Measurements from ENCODE around the gene CCDC137. TPM values are rescaled to one million over a fixed set of nuclear protein-coding genes. Genes with fewer than 3 reads are reported as not detected.

Gene CCDC137
- polyA plus RNA-seq, 2 donors: 22.2 to 33.0 TPM

GRCh38 chr17:81706232-81706611 lies 39.7 kb downstream of the CCDC137 start:
- Histone ChIP-seq H3K27me3 (ENCODE audit: control insufficient read depth in 1 of 2, insufficient read depth in 2 of 2, low read length in 2 of 2) (no peaks in the 10 kb centered on the region), H3K36me3 (ENCODE audit: control insufficient read depth in 2 of 2, insufficient read depth in 2 of 2, low read length in 1 of 2) (peaks cover 0 to 32% of the 10 kb centered on the region in 2 donors), H3K9me3 (ENCODE audit: control insufficient read depth in 2 of 2, insufficient read depth in 1 of 2, low read depth in 1 of 2, low read length in 1 of 2) (no peaks in the 10 kb centered on the region), H3K4me1 (ENCODE audit: control insufficient read depth in 2 of 2, insufficient read depth in 2 of 2, low read length in 1 of 2) (peaks cover 8 to 27% of the 10 kb centered on the region in 2 donors), H3K27ac (ENCODE audit: low read depth in 2 of 2, low read length in 1 of 2) (no peak overlapping the region), H3K4me3 (ENCODE audit: low read depth in 1 of 2, low read length in 2 of 2) (no peak overlapping the region)
- 92 to 93% methylated on average over 17 of the region's 17 CpGs for WGBS, 2 donors

GRCh38 chr17:81706757-81707624 lies 40.5 kb downstream of the CCDC137 start:
- WGBS, 2 donors: 91% methylated on average over 54 of the region's 54 CpGs
- Histone ChIP-seq H3K9me3 (ENCODE audit: control insufficient read depth in 2 of 2, insufficient read depth in 1 of 2, low read depth in 1 of 2, low read length in 1 of 2) (no peaks in the 10 kb centered on the region), H3K36me3 (ENCODE audit: control insufficient read depth in 2 of 2, insufficient read depth in 2 of 2, low read length in 1 of 2) (peaks cover 0 to 26% of the 10 kb centered on the region in 2 donors), H3K4me1 (ENCODE audit: control insufficient read depth in 2 of 2, insufficient read depth in 2 of 2, low read length in 1 of 2) (peaks cover 9 to 20% of the 10 kb centered on the region in 2 donors), H3K27ac (ENCODE audit: low read depth in 2 of 2, low read length in 1 of 2) (no peak overlapping the region), H3K4me3 (ENCODE audit: low read depth in 1 of 2, low read length in 2 of 2) (no peak overlapping the region), H3K27me3 (ENCODE audit: control insufficient read depth in 1 of 2, insufficient read depth in 2 of 2, low read length in 2 of 2) (no peaks in the 10 kb centered on the region)

- Histone ChIP-seq H3K9me3 (ENCODE audit: control insufficient read depth in 2 of 2, insufficient read depth in 1 of 2, low read depth in 1 of 2, low read length in 1 of 2) (no peaks in the 10 kb centered on the region), H3K36me3 (ENCODE audit: control insufficient read depth in 2 of 2, insufficient read depth in 2 of 2, low read length in 1 of 2) (peaks cover 0 to 26% of the 10 kb centered on the region in 2 donors), H3K27me3 (ENCODE audit: control insufficient read depth in 1 of 2, insufficient read depth in 2 of 2, low read length in 2 of 2) (no peaks in the 10 kb centered on the region), H3K27ac (ENCODE audit: low read depth in 2 of 2, low read length in 1 of 2) (no peak overlapping the region), H3K4me3 (ENCODE audit: low read depth in 1 of 2, low read length in 2 of 2) (no peak overlapping the region), H3K4me1 (ENCODE audit: control insufficient read depth in 2 of 2, insufficient read depth in 2 of 2, low read length in 1 of 2) (peaks cover 9 to 15% of the 10 kb centered on the region in 2 donors)
- WGBS, 2 donors: 83 to 85% methylated on average over 25 of the region's 25 CpGs
Measured at GRCh38 chr17:81707725-81708646, 41.4 kb downstream of the CCDC137 start.

GRCh38 chr17:81708739-81709185 lies 42.2 kb downstream of the CCDC137 start:
- H3K4me3 ChIP-seq (ENCODE audit: low read depth in 1 of 2, low read length in 2 of 2): no peak overlapping the region
- no peak overlapping the region for H3K27ac ChIP-seq (ENCODE audit: low read depth in 2 of 2, low read length in 1 of 2)
- H3K27me3 ChIP-seq (ENCODE audit: control insufficient read depth in 1 of 2, insufficient read depth in 2 of 2, low read length in 2 of 2): no peaks in the 10 kb centered on the region
- peaks cover 0 to 26% of the 10 kb centered on the region in 2 donors for H3K36me3 ChIP-seq (ENCODE audit: control insufficient read depth in 2 of 2, insufficient read depth in 2 of 2, low read length in 1 of 2)
- H3K9me3 ChIP-seq (ENCODE audit: control insufficient read depth in 2 of 2, insufficient read depth in 1 of 2, low read depth in 1 of 2, low read length in 1 of 2): no peaks in the 10 kb centered on the region
- peaks cover 9 to 22% of the 10 kb centered on the region in 2 donors for H3K4me1 ChIP-seq (ENCODE audit: control insufficient read depth in 2 of 2, insufficient read depth in 2 of 2, low read length in 1 of 2)
- 85 to 91% methylated on average over 17 of the region's 17 CpGs for WGBS, 2 donors

- Histone ChIP-seq H3K36me3 (ENCODE audit: control insufficient read depth in 2 of 2, insufficient read depth in 2 of 2, low read length in 1 of 2) (peaks cover 0 to 27% of the 10 kb centered on the region in 2 donors), H3K9me3 (ENCODE audit: control insufficient read depth in 2 of 2, insufficient read depth in 1 of 2, low read depth in 1 of 2, low read length in 1 of 2) (no peaks in the 10 kb centered on the region), H3K27ac (ENCODE audit: low read depth in 2 of 2, low read length in 1 of 2) (peak overlapping the region; percentile 21 to 79), H3K4me1 (ENCODE audit: control insufficient read depth in 2 of 2, insufficient read depth in 2 of 2, low read length in 1 of 2) (peaks cover 13 to 23% of the 10 kb centered on the region in 2 donors), H3K4me3 (ENCODE audit: low read depth in 1 of 2, low read length in 2 of 2) (peak overlapping the region in 1 of 2 donors; percentile 56), H3K27me3 (ENCODE audit: control insufficient read depth in 1 of 2, insufficient read depth in 2 of 2, low read length in 2 of 2) (no peaks in the 10 kb centered on the region)
- WGBS, 2 donors: 10 to 16% methylated on average over 29 of the region's 29 CpGs
Measured at GRCh38 chr17:81710514-81711308, 44.2 kb downstream of the CCDC137 start.

- Histone ChIP-seq H3K4me1 (ENCODE audit: control insufficient read depth in 2 of 2, insufficient read depth in 2 of 2, low read length in 1 of 2) (peaks cover 13 to 23% of the 10 kb centered on the region in 2 donors), H3K9me3 (ENCODE audit: control insufficient read depth in 2 of 2, insufficient read depth in 1 of 2, low read depth in 1 of 2, low read length in 1 of 2) (no peaks in the 10 kb centered on the region), H3K27ac (ENCODE audit: low read depth in 2 of 2, low read length in 1 of 2) (peak within 1 kb of the TSS; percentile 83 to 86), H3K4me3 (ENCODE audit: low read depth in 1 of 2, low read length in 2 of 2) (peak within 1 kb of the TSS; percentile 56 to 85), H3K27me3 (ENCODE audit: control insufficient read depth in 1 of 2, insufficient read depth in 2 of 2, low read length in 2 of 2) (no peaks in the 10 kb centered on the region), H3K36me3 (ENCODE audit: control insufficient read depth in 2 of 2, insufficient read depth in 2 of 2, low read length in 1 of 2) (peaks cover 0 to 29% of the 10 kb centered on the region in 2 donors)
- WGBS, 2 donors: 1% methylated on average over 47 to 89 of the region's 89 CpGs
Measured at GRCh38 chr17:81711814-81712467, 45.4 kb downstream of the CCDC137 start, which contains the start of gene SLC25A10. Gene SLC25A10 (plus strand): TSS chr17:81712284. CDS start chr17:81712427, 143 bp downstream.

- peak overlapping the region; percentile 56 to 85 for H3K4me3 ChIP-seq (ENCODE audit: low read depth in 1 of 2, low read length in 2 of 2)
- no peaks in the 10 kb centered on the region for H3K27me3 ChIP-seq (ENCODE audit: control insufficient read depth in 1 of 2, insufficient read depth in 2 of 2, low read length in 2 of 2)
- no peaks in the 10 kb centered on the region for H3K9me3 ChIP-seq (ENCODE audit: control insufficient read depth in 2 of 2, insufficient read depth in 1 of 2, low read depth in 1 of 2, low read length in 1 of 2)
- H3K27ac ChIP-seq (ENCODE audit: low read depth in 2 of 2, low read length in 1 of 2): peak overlapping the region; percentile 17 to 65
- 3 to 5% methylated on average over 19 to 41 of the region's 41 CpGs for WGBS, 2 donors
- H3K36me3 ChIP-seq (ENCODE audit: control insufficient read depth in 2 of 2, insufficient read depth in 2 of 2, low read length in 1 of 2): peaks cover 0 to 28% of the 10 kb centered on the region in 2 donors
- H3K4me1 ChIP-seq (ENCODE audit: control insufficient read depth in 2 of 2, insufficient read depth in 2 of 2, low read length in 1 of 2): peaks cover 13 to 23% of the 10 kb centered on the region in 2 donors
Measured at GRCh38 chr17:81712468-81713003, 46.0 kb downstream of the CCDC137 start.

GRCh38 chr17:81713004-81713555 lies 46.5 kb downstream of the CCDC137 start:
- peaks cover 0 to 26% of the 10 kb centered on the region in 2 donors for H3K36me3 ChIP-seq (ENCODE audit: control insufficient read depth in 2 of 2, insufficient read depth in 2 of 2, low read length in 1 of 2)
- peaks cover 13 to 23% of the 10 kb centered on the region in 2 donors for H3K4me1 ChIP-seq (ENCODE audit: control insufficient read depth in 2 of 2, insufficient read depth in 2 of 2, low read length in 1 of 2)
- H3K9me3 ChIP-seq (ENCODE audit: control insufficient read depth in 2 of 2, insufficient read depth in 1 of 2, low read depth in 1 of 2, low read length in 1 of 2): no peaks in the 10 kb centered on the region
- H3K27ac ChIP-seq (ENCODE audit: low read depth in 2 of 2, low read length in 1 of 2): peak overlapping the region; percentile 29 to 65
- no peaks in the 10 kb centered on the region for H3K27me3 ChIP-seq (ENCODE audit: control insufficient read depth in 1 of 2, insufficient read depth in 2 of 2, low read length in 2 of 2)
- 25 to 26% methylated on average over 18 of the region's 18 CpGs for WGBS, 2 donors
- H3K4me3 ChIP-seq (ENCODE audit: low read depth in 1 of 2, low read length in 2 of 2): peak overlapping the region; percentile 56 to 85

Measured in esophagus (tissue), 2 donors.